OCI-LY1 (cell line): ENCODE measurements around the gene TKTL1.
"Not testable (repeated sequence)": the region's sequence is repeated elsewhere in the genome, so short reads cannot be mapped to it uniquely, and the experiment has no call there.

Source experiments
- H2AFZ ChIP-seq: fragments of 200-600 bp; sonication (generic), shearing (Covaris generic); 2 replicates; pipeline ENCODE4 v1.6.0; 2014; ENCODE audit warnings: antibody characterized with exemption, mild to moderate bottlenecking, low read length
- H3F3A ChIP-seq: fragments of 200-600 bp; sonication (generic), shearing (Covaris generic); 2 replicates; pipeline ENCODE4 v1.6.0; 2014; ENCODE audit warnings: mild to moderate bottlenecking, antibody characterized with exemption, low read length, moderate library complexity; ENCODE audit not compliant: insufficient read depth
- H3K27ac ChIP-seq: fragments of 200-600 bp; sonication (generic); 2 replicates; pipeline ENCODE4 v1.5.1; 2014; ENCODE audit warnings: low read length, mixed run types, mild to moderate bottlenecking, low read depth; ENCODE audit not compliant: poor library complexity, severe bottlenecking
- H3K27me3 ChIP-seq: fragments of 200-600 bp; sonication (generic); 2 replicates; pipeline ENCODE4 v1.6.0; 2014; ENCODE audit warnings: antibody characterized with exemption, mild to moderate bottlenecking, low read length, moderate library complexity; ENCODE audit not compliant: insufficient read depth
- H3K36me3 ChIP-seq: fragments of 200-600 bp; sonication (generic); 2 replicates; pipeline ENCODE4 v1.6.1; 2014; ENCODE audit warnings: mild to moderate bottlenecking, antibody characterized with exemption, low read length, moderate library complexity, mixed read lengths; ENCODE audit not compliant: insufficient read depth
- H3K4me1 ChIP-seq: fragments of 200-600 bp; sonication (generic); 2 replicates; pipeline ENCODE4 v1.5.1; 2014; ENCODE audit warnings: mild to moderate bottlenecking, low read length, moderate library complexity; ENCODE audit not compliant: insufficient read depth, severe bottlenecking
- H3K4me2 ChIP-seq: fragments of 200-600 bp; sonication (generic), shearing (Covaris generic); 2 replicates; pipeline ENCODE4 v1.6.1; 2014; ENCODE audit warnings: low read length
- H3K4me3 ChIP-seq: fragments of 200-600 bp; sonication (generic); 2 replicates; pipeline ENCODE4 v1.5.1; 2014; ENCODE audit warnings: low read length, low read depth, mild to moderate bottlenecking, mixed read lengths; ENCODE audit not compliant: poor library complexity, severe bottlenecking
- H3K79me2 ChIP-seq: fragments of 200-600 bp; shearing (Covaris generic); 2 replicates; pipeline ENCODE4 v1.6.1; 2016; ENCODE audit warnings: mixed run types, low read length, mixed read lengths; ENCODE audit not compliant: insufficient read depth
- H3K9ac ChIP-seq: fragments of 200-600 bp; sonication (generic), shearing (Covaris generic); 2 replicates; pipeline ENCODE4 v1.6.1; 2014; ENCODE audit warnings: mild to moderate bottlenecking, low read length, mixed read lengths
- H3K9me2 ChIP-seq: fragments of 200-600 bp; sonication (generic), shearing (Covaris generic); 2 replicates; pipeline ENCODE4 v1.6.1; 2014; ENCODE audit warnings: low read depth, mild to moderate bottlenecking, low read length, mixed read lengths
- H3K9me3 ChIP-seq: fragments of 200-600 bp; shearing (Covaris generic); 2 replicates; pipeline ENCODE4 v1.6.1; 2014; ENCODE audit warnings: low read length, mixed read lengths
- H4K20me1 ChIP-seq: fragments of 200-600 bp; sonication (generic), shearing (Covaris generic); 2 replicates; pipeline ENCODE4 v1.6.0; 2016; ENCODE audit warnings: mild to moderate bottlenecking, low read length; ENCODE audit not compliant: insufficient read depth
- CTCF ChIP-seq: fragments of 200-600 bp; sonication (generic), shearing (Covaris generic); IDR thresholded peaks from 2 replicates; pipeline ENCODE4 v1.5.1; 2017; ENCODE audit warnings: mild to moderate bottlenecking, antibody characterized with exemption, low read length, moderate library complexity, mixed read lengths
- EZH2 ChIP-seq: fragments of 200-600 bp; sonication (generic), shearing (Covaris generic); IDR thresholded peaks from 2 replicates; pipeline ENCODE4 v1.8.0; 2017; ENCODE audit warnings: borderline replicate concordance, mixed run types, mild to moderate bottlenecking, antibody characterized with exemption, low read length, moderate library complexity, mixed read lengths

TKTL1 gene, protein sequence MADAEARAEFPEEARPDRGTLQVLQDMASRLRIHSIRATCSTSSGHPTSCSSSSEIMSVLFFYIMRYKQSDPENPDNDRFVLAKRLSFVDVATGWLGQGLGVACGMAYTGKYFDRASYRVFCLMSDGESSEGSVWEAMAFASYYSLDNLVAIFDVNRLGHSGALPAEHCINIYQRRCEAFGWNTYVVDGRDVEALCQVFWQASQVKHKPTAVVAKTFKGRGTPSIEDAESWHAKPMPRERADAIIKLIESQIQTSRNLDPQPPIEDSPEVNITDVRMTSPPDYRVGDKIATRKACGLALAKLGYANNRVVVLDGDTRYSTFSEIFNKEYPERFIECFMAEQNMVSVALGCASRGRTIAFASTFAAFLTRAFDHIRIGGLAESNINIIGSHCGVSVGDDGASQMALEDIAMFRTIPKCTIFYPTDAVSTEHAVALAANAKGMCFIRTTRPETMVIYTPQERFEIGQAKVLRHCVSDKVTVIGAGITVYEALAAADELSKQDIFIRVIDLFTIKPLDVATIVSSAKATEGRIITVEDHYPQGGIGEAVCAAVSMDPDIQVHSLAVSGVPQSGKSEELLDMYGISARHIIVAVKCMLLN

DNA sequence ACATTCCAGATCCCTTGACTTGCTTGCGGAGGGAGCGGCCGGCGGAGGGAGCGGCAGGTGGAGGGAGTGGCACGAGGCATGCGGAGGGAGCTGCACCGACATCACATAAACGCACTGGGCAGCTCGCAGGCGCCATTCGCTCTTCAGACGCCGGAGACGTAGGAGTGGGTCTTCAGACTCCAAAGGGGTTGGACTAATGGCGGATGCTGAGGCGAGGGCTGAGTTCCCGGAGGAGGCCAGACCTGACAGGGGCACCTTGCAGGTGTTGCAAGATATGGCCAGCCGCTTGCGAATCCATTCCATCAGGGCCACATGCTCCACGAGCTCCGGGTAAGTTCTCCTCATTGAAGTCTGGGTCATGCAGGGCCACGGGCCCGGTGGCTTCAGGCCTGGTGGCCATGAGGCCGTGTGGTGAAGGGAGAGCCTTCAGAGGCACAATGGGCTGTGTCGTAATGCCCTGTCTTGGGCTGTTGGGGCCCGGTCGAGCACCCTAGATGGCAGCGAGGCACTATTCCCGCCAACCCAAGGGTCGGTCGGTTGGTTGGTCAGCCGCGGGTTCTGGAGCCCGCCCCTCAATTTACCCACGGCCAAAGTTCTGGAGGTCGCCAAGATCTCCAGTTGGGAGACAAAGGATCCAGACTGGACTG lies at the start of gene TKTL1:
TKTL1 (plus strand) TSS at position 132 of the 647 bp plus-strand sequence; CDS start at position 197, 65 bp downstream.
- Histone ChIP-seq H3K4me1 (no peaks in the 10 kb centered on the region), H3K79me2 (no peaks in the 10 kb centered on the region), H3K4me2 (no peak within 1 kb of the TSS), H3K9me3 (no peaks in the 10 kb centered on the region), H3K36me3 (no peaks in the 10 kb centered on the region; the same call in 1 of the 2 replicates), H3K9me2 (no peaks in the 10 kb centered on the region), H3F3A (no peaks in the 10 kb centered on the region), H4K20me1 (no peaks in the 10 kb centered on the region), H3K27me3 (no peaks in the 10 kb centered on the region), H3K4me3 (no peak within 1 kb of the TSS), H2AFZ (no peak within 1 kb of the TSS), H3K27ac (no peak within 1 kb of the TSS), H3K9ac (no peak within 1 kb of the TSS)
- TF ChIP-seq EZH2 (no peak), CTCF (no peak)

DNA sequence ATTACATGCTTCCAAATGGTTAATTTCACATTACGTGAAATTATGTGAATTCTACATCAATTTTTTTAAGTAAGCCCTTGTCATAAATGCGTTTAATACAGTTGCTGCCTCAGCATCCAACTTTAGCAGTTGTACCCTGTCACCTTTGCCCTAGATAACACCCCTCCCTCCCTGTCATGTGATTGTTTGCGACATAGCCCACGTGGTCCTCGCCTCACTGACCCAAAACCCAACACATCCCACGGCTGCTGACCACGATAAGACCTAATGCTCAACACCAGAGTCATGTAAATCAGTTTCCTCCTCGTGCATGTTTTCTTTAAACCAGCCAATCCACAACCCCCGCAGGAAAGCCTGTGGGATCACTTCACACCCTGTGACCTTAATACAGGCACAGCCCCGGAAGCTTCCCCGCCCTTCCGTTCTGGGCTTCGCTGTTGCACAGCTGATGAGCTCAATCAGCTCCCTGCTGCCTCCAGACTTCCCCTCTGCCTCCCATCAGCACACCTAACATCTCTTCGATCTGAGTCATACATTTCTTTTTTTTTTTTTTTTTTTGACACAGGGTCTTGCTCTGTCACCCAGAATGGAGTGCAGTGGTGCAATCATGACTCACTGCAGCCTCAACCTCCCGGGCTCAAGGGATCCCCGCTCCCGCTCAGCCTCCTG lies 48.1 kb upstream of the TKTL1 start:
- H3K9ac ChIP-seq, H3K4me2 ChIP-seq, H3F3A ChIP-seq, H4K20me1 ChIP-seq, H3K9me3 ChIP-seq, H3K79me2 ChIP-seq, H3K27me3 ChIP-seq, H3K4me1 ChIP-seq, H3K9me2 ChIP-seq, H3K27ac ChIP-seq, H3K4me3 ChIP-seq, H2AFZ ChIP-seq, H3K36me3 ChIP-seq: not testable (repeated sequence)

DNA sequence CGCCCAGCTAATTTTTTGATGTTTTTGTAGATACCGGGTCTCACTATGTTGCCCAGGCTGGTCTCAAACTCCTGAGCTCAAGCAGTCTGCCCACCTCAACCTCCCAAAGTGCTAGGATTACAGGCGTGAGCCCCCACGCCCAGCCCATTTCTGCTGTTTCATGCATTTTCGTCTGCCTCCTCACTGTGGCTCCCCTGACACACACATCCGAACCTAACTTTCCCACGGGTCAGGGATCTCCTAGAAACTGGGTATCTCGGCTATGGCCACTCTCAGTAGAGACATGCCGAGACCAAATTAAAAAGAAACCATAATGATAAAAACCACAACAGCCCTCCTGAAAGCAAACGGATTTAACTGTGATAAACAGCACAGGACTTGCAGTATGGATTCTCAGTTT lies 47.5 kb upstream of the TKTL1 start:
- H3K4me2 ChIP-seq, H4K20me1 ChIP-seq, H3K9me3 ChIP-seq, H3K36me3 ChIP-seq, H3K4me3 ChIP-seq, H3K9ac ChIP-seq, H2AFZ ChIP-seq, H3K79me2 ChIP-seq, H3K27ac ChIP-seq, H3K9me2 ChIP-seq, H3K27me3 ChIP-seq, H3K4me1 ChIP-seq, H3F3A ChIP-seq: not testable (repeated sequence)

GRCh38 chrX:154257282-154257681 lies 38.3 kb upstream of the TKTL1 start, which contains the start of gene OPN1MW3:
TSS of gene OPN1MW3 (plus strand) at chrX:154257582. CDS start at chrX:154257620, 38 bp downstream.
- H3K9me3 ChIP-seq, H3K27me3 ChIP-seq, H3K4me3 ChIP-seq, H3K27ac ChIP-seq, H3K4me1 ChIP-seq, H2AFZ ChIP-seq, H3K9ac ChIP-seq, H3K36me3 ChIP-seq, H4K20me1 ChIP-seq, H3F3A ChIP-seq, H3K9me2 ChIP-seq, H3K4me2 ChIP-seq, H3K79me2 ChIP-seq: not testable (repeated sequence)

DNA sequence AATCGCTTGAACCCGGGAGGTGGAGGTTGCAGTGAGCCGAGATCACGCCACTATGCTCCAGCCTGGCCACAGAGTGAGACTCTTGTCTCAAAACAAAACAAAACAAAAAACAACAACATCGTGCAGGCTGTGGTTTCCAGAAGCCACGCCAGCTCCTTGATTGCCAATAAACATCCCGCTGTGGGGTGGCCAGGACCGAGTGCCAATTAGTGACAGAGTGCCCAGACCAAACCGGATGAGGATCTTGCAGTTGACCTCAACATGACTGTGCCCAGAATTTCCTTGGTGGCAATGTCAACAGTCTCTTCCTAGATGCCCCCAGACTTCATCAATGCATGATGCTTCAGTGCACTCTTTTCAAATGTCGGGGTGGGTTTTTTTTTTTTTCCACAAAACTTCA lies 36.9 kb upstream of the TKTL1 start:
- H4K20me1 ChIP-seq, H3K36me3 ChIP-seq, H3K27ac ChIP-seq, H3K4me3 ChIP-seq, H3K4me1 ChIP-seq, H3K4me2 ChIP-seq, H3K79me2 ChIP-seq, H3K27me3 ChIP-seq, H3K9me2 ChIP-seq, H3K9ac ChIP-seq, H3K9me3 ChIP-seq, H3F3A ChIP-seq, H2AFZ ChIP-seq: not testable (repeated sequence)

DNA sequence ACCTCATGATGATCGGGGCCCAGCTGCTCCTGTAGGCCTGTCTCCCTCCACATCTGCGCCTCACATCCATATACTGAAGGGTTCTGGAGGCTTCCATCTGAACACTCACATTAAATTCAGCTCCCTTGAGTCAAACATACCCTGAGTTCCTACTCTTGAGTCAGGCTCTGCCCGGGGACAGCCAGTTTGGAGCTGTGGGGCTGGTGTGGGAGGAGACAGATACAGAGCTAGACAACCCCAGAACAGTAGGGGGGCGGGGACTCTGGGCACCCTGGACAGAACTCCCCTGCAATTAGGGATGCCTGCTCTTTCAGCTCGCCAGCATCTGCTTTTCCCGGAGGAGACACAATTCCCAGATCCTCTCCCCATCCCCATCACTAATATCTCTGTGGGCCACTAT lies 32.5 kb upstream of the TKTL1 start:
- not testable (repeated sequence) for H3K4me2 ChIP-seq, H3K9me2 ChIP-seq, H3K27ac ChIP-seq, H3K79me2 ChIP-seq, H3K9me3 ChIP-seq, H3K4me1 ChIP-seq, H3K4me3 ChIP-seq, H3K36me3 ChIP-seq, H3K9ac ChIP-seq, H2AFZ ChIP-seq, H3F3A ChIP-seq, H4K20me1 ChIP-seq, H3K27me3 ChIP-seq
